T-helper 2 cell treated with Interferon-gamma antibody and Interleukin-4, amounts not matched to agents 100 ng/mL and 5 ng/mL, for 36 hours (primary cell): ENCODE measurements around the gene SNX17. TPM values are rescaled to one million over a fixed set of nuclear protein-coding genes. Genes with fewer than 3 reads are reported as not detected.
"Not testable (repeated sequence)": the region's sequence is repeated elsewhere in the genome, so short reads cannot be mapped to it uniquely, and the experiment has no call there.

Experiments
- intact Hi-C: fragments of 100-400 bp; cut with micrococcal nuclease; formaldehyde crosslinking; loops from one replicate; pipeline ENCODE4 v1.15.1; 2023
- total RNA-seq: library from RNA; stranded (reverse); gene quantifications from 2 replicates; pipeline ENCODE4 v1.2.3, GENCODE V29; 2022

Gene SNX17
- total RNA-seq, 1 donor from 2014 or later = 116 TPM

GRCh38 chr2:27390822-27391679 lies 20.6 kb downstream of the SNX17 start:
- intact Hi-C loops = no loop called here

- intact Hi-C loops = no loop called here
These were observed 22.8 kb downstream of the SNX17 start for GRCh38 chr2:27393225-27393624.

GRCh38 chr2:27398962-27399361 lies 28.5 kb downstream of the SNX17 start:
- intact Hi-C loops = no loop called here

GRCh38 chr2:27400348-27401135 lies 30.1 kb downstream of the SNX17 start:
- intact Hi-C loops = loop anchor here (10.0 kb wide), 1 partner anchor 264 kb away; the partner anchor contains the start of genes SLC4A1AP and SUPT7L

GRCh38 chr2:27407798-27408491 lies 37.5 kb downstream of the SNX17 start:
- intact Hi-C loops = loop anchor here (10.0 kb wide), 1 partner anchor 257 kb away; the partner anchor contains the start of genes SLC4A1AP and SUPT7L

- intact Hi-C loops = loop anchor here (1.0 to 10.0 kb wide), 8 partner anchors 20 to 275 kb away; partner anchors contain the start of genes EIF2B4, GTF3C2, IFT172 and NRBP1
These were observed 38.3 kb downstream of the SNX17 start for GRCh38 chr2:27408601-27409320.

GRCh38 chr2:27409321-27410073 lies 39.1 kb downstream of the SNX17 start, which contains the start of gene PPM1G:
TSS of gene PPM1G (minus strand) at chr2:27409591. CDS start at chr2:27409422, 169 bp downstream.
- intact Hi-C loops = loop anchor here (1.0 to 10.0 kb wide), 8 partner anchors 19 to 275 kb away; partner anchors contain the start of genes EIF2B4, GTF3C2, IFT172 and NRBP1

- intact Hi-C loops = no loop called here
These were observed 42.2 kb downstream of the SNX17 start for GRCh38 chr2:27412419-27413152.

GRCh38 chr2:27416151-27416550 lies 45.7 kb downstream of the SNX17 start:
- intact Hi-C loops = no loop called here

GRCh38 chr2:27420996-27421395 lies 50.6 kb downstream of the SNX17 start:
- intact Hi-C loops = no loop called here

GRCh38 chr2:27421660-27422250 lies 51.3 kb downstream of the SNX17 start:
- intact Hi-C loops = no loop called here

- intact Hi-C loops = no loop called here
These were observed 52.5 kb downstream of the SNX17 start for GRCh38 chr2:27422958-27423357.

GRCh38 chr2:27425039-27425438 lies 54.6 kb downstream of the SNX17 start:
- intact Hi-C loops = not testable (repeated sequence)

Other genes with a start within 250 kb of the SNX17 start
- 0.52 and 0.64 TPM in 2 replicates for gene ABHD1, start 246.8 kb upstream of the SNX17 start, total RNA-seq
- gene PREB, start 236.0 kb upstream of the SNX17 start, total RNA-seq = 74.2 and 76.6 TPM in 2 replicates
- not detected in 2 replicates for gene PRR30, start 231.2 kb upstream of the SNX17 start, total RNA-seq
- not detected in 2 replicates for gene TCF23, start 221.6 kb upstream of the SNX17 start, total RNA-seq
- gene ATRAID, start 158.6 kb upstream of the SNX17 start, total RNA-seq = 78.3 and 82.5 TPM in 2 replicates
- 48.5 and 54.4 TPM in 2 replicates for gene SLC5A6, start 158.3 kb upstream of the SNX17 start, total RNA-seq
- 86.4 and 87.1 TPM in 2 replicates for gene CAD, start 153.2 kb upstream of the SNX17 start, total RNA-seq
- 0.14 and 0.48 TPM in 2 replicates for gene SLC30A3, start 107.6 kb upstream of the SNX17 start, total RNA-seq
- gene DNAJC5G, start 95.2 kb upstream of the SNX17 start, total RNA-seq = not detected in 2 replicates
- 0.16 TPM in 1 of 2 replicates, not detected in the other for gene TRIM54, start 88.2 kb upstream of the SNX17 start, total RNA-seq
- 1.5 and 2.0 TPM in 2 replicates for gene UCN, start 62.2 kb upstream of the SNX17 start, total RNA-seq
- 75.7 and 80.0 TPM in 2 replicates for gene MPV17, start 47.5 kb upstream of the SNX17 start, total RNA-seq
- gene GTF3C2, start 13.9 kb upstream of the SNX17 start, total RNA-seq = 72.2 and 75.6 TPM in 2 replicates
- gene EIF2B4, start 278 bp upstream of the SNX17 start, total RNA-seq = 39.0 and 43.0 TPM in 2 replicates
- 13.1 and 13.2 TPM in 2 replicates for gene ZNF513, start 10.1 kb downstream of the SNX17 start, total RNA-seq
- 120 TPM in 2 replicates for gene PPM1G, start 39.0 kb downstream of the SNX17 start, total RNA-seq
- 81.4 and 87.3 TPM in 2 replicates for gene NRBP1, start 58.0 kb downstream of the SNX17 start, total RNA-seq
- gene KRTCAP3, start 71.8 kb downstream of the SNX17 start, total RNA-seq = 3.8 and 5.3 TPM in 2 replicates
- 8.7 and 9.4 TPM in 2 replicates for gene IFT172, start 119.1 kb downstream of the SNX17 start, total RNA-seq
- gene FNDC4, start 124.6 kb downstream of the SNX17 start, total RNA-seq = not detected in 2 replicates
- not detected in 2 replicates for gene GCKR, start 126.2 kb downstream of the SNX17 start, total RNA-seq
- gene ZNF512, start 212.4 kb downstream of the SNX17 start, total RNA-seq = 39.8 and 45.8 TPM in 2 replicates